Transverse colon (tissue), 3 donors: ENCODE results near the gene MSH3.

Source experiments
- CTCF ChIP-seq, 5 experiments: fragments of 200-600 bp in 3 of 5; fragments of 450-650 bp in 2 of 5; sonication (generic) in 3 of 5; IDR thresholded peaks; 1 replicate in 2 of 5; 2 replicates in 3 of 5; pipeline ENCODE4 v1.5.1; 2016 to 2017; ENCODE audit warnings: antibody characterized with exemption in 5 of 5, inconsistent platforms in 3 of 5, mild to moderate bottlenecking in 2 of 5, moderate library complexity in 1 of 5
- EP300 ChIP-seq: sonication (generic); formaldehyde crosslinking; IDR thresholded peaks from one replicate; pipeline ENCODE4 v1.6.1; 2017; ENCODE audit warnings: antibody characterized with exemption, low read depth
- POLR2A ChIP-seq: fragments of 450-650 bp; IDR thresholded peaks from one replicate; pipeline ENCODE4 v1.6.1; 2016; ENCODE audit warnings: antibody characterized with exemption, mild to moderate bottlenecking, moderate library complexity

DNA sequence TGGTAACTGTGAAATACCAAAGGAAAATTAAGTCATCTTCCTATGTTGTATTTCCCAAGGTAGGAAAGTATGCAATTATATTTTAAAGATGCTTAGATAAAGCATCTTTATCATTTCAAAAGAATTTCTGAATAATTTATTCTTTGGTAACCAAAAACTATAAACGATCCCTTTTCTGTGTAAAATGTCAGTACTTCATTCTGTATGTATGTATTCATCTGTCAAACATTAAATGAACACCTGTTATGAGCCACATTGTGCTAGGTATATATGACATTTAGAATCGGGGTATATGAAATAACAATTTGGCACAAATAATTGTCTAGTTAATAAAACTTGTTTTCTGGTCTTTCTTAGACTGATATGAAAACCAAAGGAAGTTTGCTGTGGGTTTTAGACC lies 89.7 kb downstream of the MSH3 start:
- TF ChIP-seq CTCF (IDR thresholded peaks at IDR 0.05), result no peak
- TF ChIP-seq POLR2A, result no peak
- no peak for TF ChIP-seq EP300
